Chondrocyte (in vitro differentiated cells): ENCODE results near the gene IKBIP. TPM values are rescaled to one million over a fixed set of nuclear protein-coding genes. Genes with fewer than 3 reads are reported as not detected.

Source experiments
- DNase-seq: peaks from one replicate; pipeline ENCODE4 v3.0.0; 2021; ENCODE audit warnings: mixed read lengths, low spot score
- H3K27ac Mint-ChIP-seq: one replicate; pipeline ENCODE4 v1.8.0; 2021; ENCODE audit warnings: mild to moderate bottlenecking, moderate library complexity, mixed read lengths; ENCODE audit not compliant: unreplicated experiment
- H3K27me3 Mint-ChIP-seq: 2 replicates; pipeline ENCODE4 v1.8.0; 2021; ENCODE audit warnings: low read depth, mixed read lengths
- H3K36me3 Mint-ChIP-seq: 2 replicates; pipeline ENCODE4 v1.8.0; 2021; ENCODE audit warnings: low read depth, mixed read lengths
- H3K4me1 Mint-ChIP-seq: 2 replicates; pipeline ENCODE4 v1.8.0; 2021; ENCODE audit warnings: low read depth, mild to moderate bottlenecking, mixed read lengths
- H3K4me3 Mint-ChIP-seq: one replicate; pipeline ENCODE4 v1.8.0; 2021; ENCODE audit warnings: mild to moderate bottlenecking, moderate library complexity, mixed read lengths; ENCODE audit not compliant: unreplicated experiment
- H3K9me3 Mint-ChIP-seq: 2 replicates; pipeline ENCODE4 v1.8.0; 2021; ENCODE audit warnings: low read depth, mixed read lengths
- CTCF ChIP-seq: fragments of 200-600 bp; sonication (generic); IDR thresholded peaks from 2 replicates; pipeline ENCODE4 v1.5.0; 2021; ENCODE audit warnings: antibody characterized with exemption, mild to moderate bottlenecking, moderate library complexity
- total RNA-seq: library from RNA; stranded (reverse); gene quantifications from 3 replicates; pipeline ENCODE4 v1.2.1, GENCODE V29; 2021

IKBIP gene
- total RNA-seq, 1 donor from 2014 or later: 66.8 TPM

DNA sequence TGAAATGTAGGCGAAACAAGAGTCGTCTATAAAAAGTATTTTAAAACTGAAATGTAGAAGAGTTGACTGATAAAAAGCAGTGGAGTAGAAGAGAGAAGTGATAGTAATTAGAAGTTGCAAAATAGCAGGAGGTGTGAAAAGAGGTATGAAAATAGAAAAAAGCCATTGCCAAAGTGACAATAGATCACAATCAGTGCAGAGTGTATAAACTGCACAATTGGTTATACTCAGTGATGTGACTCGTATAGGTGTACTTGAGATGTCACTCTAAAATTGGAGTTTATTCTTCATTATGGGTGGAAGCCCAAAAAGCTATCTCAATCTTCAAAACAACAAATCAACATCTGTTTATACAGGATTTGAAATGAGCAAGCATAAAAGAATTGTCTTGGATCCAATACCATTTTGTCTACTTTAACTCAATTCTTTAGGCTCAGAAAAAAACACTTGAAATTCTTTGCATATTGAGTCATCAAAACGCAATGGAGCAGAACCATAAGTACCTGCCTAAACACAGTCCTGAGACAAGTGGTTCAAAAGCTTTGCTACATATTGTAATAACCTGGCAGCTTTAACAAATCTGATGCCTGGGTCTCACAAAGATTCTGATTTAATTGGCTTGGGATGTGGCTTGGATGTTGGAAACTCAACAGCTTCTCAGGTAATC is 8.8 kb downstream of the IKBIP start:
- Mint-ChIP-seq H3K9me3 (no peaks in the 10 kb centered on the region), H3K4me3 (no peak overlapping the region), H3K27me3 (no peaks in the 10 kb centered on the region), H3K4me1 (peaks cover 21% of the 10 kb centered on the region), H3K27ac (no peak overlapping the region), H3K36me3 (peaks cover 2% of the 10 kb centered on the region)
- DNase-seq: no peak
- no peak for TF ChIP-seq CTCF

DNA sequence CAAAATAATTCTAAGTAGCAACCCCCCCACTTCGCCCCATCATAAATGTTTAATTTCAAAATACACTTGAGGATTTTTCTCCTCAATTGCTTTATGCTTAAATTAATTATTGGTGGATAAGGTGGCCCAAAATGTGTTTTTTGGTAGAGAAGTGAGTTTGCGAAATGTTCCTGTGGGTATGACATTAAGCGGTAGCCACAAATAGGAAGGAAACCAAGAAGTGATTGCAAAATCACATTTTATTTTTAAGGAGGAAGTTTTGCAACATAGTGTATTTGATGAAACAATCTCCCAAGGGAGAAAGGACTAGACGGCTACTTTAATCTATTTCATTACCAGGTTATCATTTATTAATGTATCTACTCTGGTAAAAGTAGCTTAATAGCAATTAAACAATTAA is 25.6 kb downstream of the IKBIP start:
- TF ChIP-seq CTCF: no peak
- Mint-ChIP-seq H3K4me3 (no peak overlapping the region), H3K27ac (no peak overlapping the region), H3K36me3 (peaks cover 5% of the 10 kb centered on the region), H3K27me3 (no peaks in the 10 kb centered on the region), H3K9me3 (peaks cover 4% of the 10 kb centered on the region), H3K4me1 (no peaks in the 10 kb centered on the region)
- no peak for DNase-seq

- H3K4me1 Mint-ChIP-seq: no peaks in the 10 kb centered on the region
- no peak overlapping the region for H3K4me3 Mint-ChIP-seq
- peaks cover 8% of the 10 kb centered on the region for H3K36me3 Mint-ChIP-seq
- TF ChIP-seq CTCF: no peak
- no peak for DNase-seq
- H3K9me3 Mint-ChIP-seq: peaks cover 4% of the 10 kb centered on the region
- H3K27ac Mint-ChIP-seq: no peak overlapping the region
- no peaks in the 10 kb centered on the region for H3K27me3 Mint-ChIP-seq
These were observed 31.8 kb downstream of the IKBIP start for GRCh38 chr12:98612696-98613334.

- no peak for DNase-seq
- Mint-ChIP-seq H3K4me3 (no peak overlapping the region), H3K27ac (no peak overlapping the region), H3K4me1 (no peaks in the 10 kb centered on the region), H3K27me3 (no peaks in the 10 kb centered on the region), H3K9me3 (no peaks in the 10 kb centered on the region), H3K36me3 (peaks cover 4% of the 10 kb centered on the region)
- no peak for TF ChIP-seq CTCF
These were observed 34.0 kb downstream of the IKBIP start for GRCh38 chr12:98610596-98610995.

DNA sequence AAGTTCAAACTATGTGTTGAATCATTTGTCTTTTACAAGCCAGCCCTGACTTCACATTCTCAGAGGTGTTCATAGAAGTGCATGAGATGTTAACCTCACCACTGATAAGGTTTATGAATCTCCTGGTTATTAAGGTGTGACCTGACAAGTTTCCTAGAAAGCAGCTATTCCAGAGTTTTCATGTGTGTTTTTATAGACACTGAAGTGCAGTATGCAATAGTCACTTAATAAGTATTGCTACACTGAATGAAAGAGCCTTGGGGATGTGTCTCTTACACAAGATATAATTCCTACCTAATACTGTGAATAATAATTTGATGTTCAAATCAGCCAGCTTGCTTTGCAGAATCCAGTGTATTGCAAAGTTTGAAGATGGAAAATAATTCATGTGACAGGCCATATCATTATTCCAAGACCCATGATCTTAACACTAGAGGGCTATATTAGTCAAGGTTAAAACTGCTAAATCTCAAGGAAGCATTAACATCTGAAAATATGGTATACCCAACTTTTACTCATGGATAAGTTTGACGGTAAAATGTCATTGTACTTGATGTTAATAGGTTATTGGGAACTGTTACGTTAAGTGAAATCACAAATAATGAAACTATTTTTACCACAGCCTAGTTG is 38.1 kb downstream of the IKBIP start:
- Mint-ChIP-seq H3K27ac (no peak overlapping the region), H3K9me3 (no peaks in the 10 kb centered on the region), H3K36me3 (peaks cover 12% of the 10 kb centered on the region), H3K4me3 (no peak overlapping the region), H3K4me1 (no peaks in the 10 kb centered on the region), H3K27me3 (no peaks in the 10 kb centered on the region)
- TF ChIP-seq CTCF: peak; percentile 57
- no peak for DNase-seq
